Ovary (tissue), 9 donors: ENCODE data around the gene CACNA1S. TPM values are rescaled to one million over a fixed set of nuclear protein-coding genes. Genes with fewer than 3 reads are reported as not detected.

Experiments
- DNase-seq, 5 donors: peaks; one replicate each; pipeline ENCODE4 v3.0.0-alpha.2; 2019 to 2020
- H3K27ac ChIP-seq, 2 donors: fragments of 200-600 bp; one replicate each; pipeline versions ENCODE4 v1.5.1 to v1.8.0; 2019 to 2022
- H3K27me3 ChIP-seq: fragments of 200-600 bp; one replicate; pipeline ENCODE4 v1.8.0; 2022
- H3K36me3 ChIP-seq: fragments of 200-600 bp; sonication (generic); one replicate; pipeline ENCODE4 v1.5.1; 2019
- H3K4me1 ChIP-seq: one replicate; pipeline ENCODE4 v1.8.1; 2013; ENCODE audit warnings: mild to moderate bottlenecking, moderate library complexity; ENCODE audit not compliant: insufficient read depth
- H3K4me3 ChIP-seq: fragments of 200-600 bp; sonication (generic); one replicate; pipeline ENCODE4 v1.5.1; 2017
- H3K9me3 ChIP-seq, 2 donors: fragments of 200-600 bp in 1 of 2; sonication (generic) in 1 of 2; one replicate each; pipeline versions ENCODE4 v1.5.1 to v1.8.1; 2013 to 2019; ENCODE audit warnings: mild to moderate bottlenecking in 1 of 2, moderate library complexity in 1 of 2
- CTCF ChIP-seq, 3 donors: fragments of 450-650 bp in 2 of 3; fragments of 200-600 bp in 1 of 3; IDR thresholded peaks; one replicate each; pipeline versions ENCODE4 v1.5.1 to v1.8.0; 2016 to 2022; ENCODE audit warnings: antibody characterized with exemption in 3 of 3, mild to moderate bottlenecking in 1 of 3
- EP300 ChIP-seq: sonication (generic); formaldehyde crosslinking; IDR thresholded peaks from one replicate; pipeline ENCODE4 v1.6.1; 2017; ENCODE audit warnings: antibody characterized with exemption
- POLR2A ChIP-seq: fragments of 450-650 bp; IDR thresholded peaks from one replicate; pipeline ENCODE4 v1.6.1; 2017; ENCODE audit warnings: antibody characterized with exemption, mild to moderate bottlenecking, moderate library complexity
- WGBS, 3 donors: extraction: QIAGEN DNeasy Blood & Tissue Kit in 1 of 3; methylation state at CpG; one replicate each; pipeline versions ENCODE4 v1.1.5 to v1.1.7; 2013 to 2017; 5-methylcytosine and 5-hydroxymethylcytosine counted together
- intact Hi-C, 4 donors: fragments of 100-400 bp; cut with DNase I; formaldehyde crosslinking; loops; one replicate each; pipeline versions ENCODE4 v1.11.0 to v1.15.1; 2022 to 2023
- polyA plus RNA-seq, 2 donors: library from polyadenylated mRNA; stranded (reverse); fragments of 200-250 nt in 1 of 2; fragments of 350-450 nt in 1 of 2; fragmentation: Illumina TruSeq in 1 of 2; extraction: RNeasy Lipid Tissue Mini Kit (QIAGEN cat#74804) in 1 of 2; gene quantifications; one replicate each; pipeline ENCODE4 v1.2.3, GENCODE V29; 2013 to 2014
- total RNA-seq, 7 donors: library from RNA; depleted of rRNA in 2 of 7; stranded (reverse); fragments of >200 nt in 2 of 7; fragmentation: NEBNext Ultra II Directional in 3 of 7; extraction: Animal tissue kit (Norgen Biotek cat#: 25700) in 3 of 7; gene quantifications; one replicate each; pipeline versions ENCODE4 v1.1.0 to v1.2.4, GENCODE V29; 2016 to 2023
- donor health status: DM: no; HTN: no; CAD: no; lungs with moderate emphysema.
- donor health status: DM: no; HTN: no; CAD: no.
- donor health status: Bipolar disorder and iron deficiency.
- donor health status: DM: yes; HTN: yes; CAD: no.
- donor health status: DM: no; HTN: no; CAD: no.
- donor health status: DM: yes; HTN: yes; CAD: no.

Gene CACNA1S
- total and polyA plus RNA-seq, 9 donors = 0.01 to 0.05 (median 0.05) TPM; not detected in 6

GRCh38 chr1:201019321-201019977 is 92.8 kb downstream of the CACNA1S start:
- no peaks in the 10 kb centered on the region for H3K27me3 ChIP-seq
- no peak overlapping the region for H3K4me3 ChIP-seq
- DNase-seq = no peak
- intact Hi-C loops = no loop called here
- H3K4me1 ChIP-seq = peaks cover 6% of the 10 kb centered on the region
- WGBS, 3 donors = 88 to 89% (median 88%) methylated on average over 5 of the region's 5 CpGs
- H3K36me3 ChIP-seq = no peaks in the 10 kb centered on the region
- no peaks in the 10 kb centered on the region for H3K9me3 ChIP-seq
- no peak overlapping the region for H3K27ac ChIP-seq
- TF ChIP-seq POLR2A (no peak), EP300 (no peak), CTCF (IDR thresholded peaks at IDR 0.05) (no peak)

- peaks cover 7% of the 10 kb centered on the region for H3K4me1 ChIP-seq
- no peak for TF ChIP-seq POLR2A
- TF ChIP-seq CTCF (IDR thresholded peaks at IDR 0.05) = no peak
- no peak for TF ChIP-seq EP300
- no peak overlapping the region for H3K27ac ChIP-seq
- intact Hi-C loops = no loop called here
- no peak overlapping the region for H3K4me3 ChIP-seq
- no peaks in the 10 kb centered on the region for H3K9me3 ChIP-seq
- no peak for DNase-seq
- H3K27me3 ChIP-seq = no peaks in the 10 kb centered on the region
- WGBS, 3 donors = 66 to 86% (median 70%) methylated on average over 2 of the region's 2 CpGs
- H3K36me3 ChIP-seq = no peaks in the 10 kb centered on the region
These were observed 94.4 kb downstream of the CACNA1S start for GRCh38 chr1:201017828-201018163.

- intact Hi-C loops = no loop called here
- Histone ChIP-seq H3K36me3 (no peaks in the 10 kb centered on the region), H3K4me1 (peaks cover 6% of the 10 kb centered on the region), H3K27ac (no peak overlapping the region), H3K27me3 (no peaks in the 10 kb centered on the region), H3K9me3 (no peaks in the 10 kb centered on the region), H3K4me3 (no peak overlapping the region)
- TF ChIP-seq EP300 (no peak), CTCF (IDR thresholded peaks at IDR 0.05) (no peak), POLR2A (no peak)
- no peak for DNase-seq
- 68 to 75% (median 75%) methylated on average over 9 of the region's 9 CpGs for WGBS, 3 donors
These were observed 95.0 kb downstream of the CACNA1S start for GRCh38 chr1:201016943-201017827.

GRCh38 chr1:201016211-201016651 is 96.0 kb downstream of the CACNA1S start:
- WGBS, 3 donors = 3 to 10% (median 5%) methylated on average over 10 of the region's 10 CpGs
- H3K4me1 ChIP-seq = peaks cover 6% of the 10 kb centered on the region
- no peak overlapping the region for H3K27ac ChIP-seq
- no peaks in the 10 kb centered on the region for H3K9me3 ChIP-seq
- no peaks in the 10 kb centered on the region for H3K36me3 ChIP-seq
- peak in 4 of 5 donors; percentile 41 to 58 (median 50) for DNase-seq
- no peaks in the 10 kb centered on the region for H3K27me3 ChIP-seq
- intact Hi-C loops = no loop called here
- H3K4me3 ChIP-seq = no peak overlapping the region
- TF ChIP-seq EP300 (no peak), POLR2A (no peak), CTCF (IDR thresholded peaks at IDR 0.05) (no peak)
